HK-2 (cell line): ENCODE results near the gene CPNE9.

Experiments used
- DNase-seq: peaks from one replicate; pipeline ENCODE4 v3.0.0-alpha.2; 2018; ENCODE audit not compliant: unreplicated experiment

CPNE9 gene, protein sequence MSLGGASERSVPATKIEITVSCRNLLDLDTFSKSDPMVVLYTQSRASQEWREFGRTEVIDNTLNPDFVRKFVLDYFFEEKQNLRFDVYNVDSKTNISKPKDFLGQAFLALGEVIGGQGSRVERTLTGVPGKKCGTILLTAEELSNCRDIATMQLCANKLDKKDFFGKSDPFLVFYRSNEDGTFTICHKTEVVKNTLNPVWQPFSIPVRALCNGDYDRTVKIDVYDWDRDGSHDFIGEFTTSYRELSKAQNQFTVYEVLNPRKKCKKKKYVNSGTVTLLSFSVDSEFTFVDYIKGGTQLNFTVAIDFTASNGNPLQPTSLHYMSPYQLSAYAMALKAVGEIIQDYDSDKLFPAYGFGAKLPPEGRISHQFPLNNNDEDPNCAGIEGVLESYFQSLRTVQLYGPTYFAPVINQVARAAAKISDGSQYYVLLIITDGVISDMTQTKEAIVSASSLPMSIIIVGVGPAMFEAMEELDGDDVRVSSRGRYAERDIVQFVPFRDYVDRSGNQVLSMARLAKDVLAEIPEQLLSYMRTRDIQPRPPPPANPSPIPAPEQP

GRCh38 chr3:9703736-9704346, at the start of gene CPNE9:
Gene CPNE9, plus strand, starts transcription at chr3:9703833. Its CDS starts 164 bp downstream, at chr3:9703997.
- DNase-seq: no peak

DNA sequence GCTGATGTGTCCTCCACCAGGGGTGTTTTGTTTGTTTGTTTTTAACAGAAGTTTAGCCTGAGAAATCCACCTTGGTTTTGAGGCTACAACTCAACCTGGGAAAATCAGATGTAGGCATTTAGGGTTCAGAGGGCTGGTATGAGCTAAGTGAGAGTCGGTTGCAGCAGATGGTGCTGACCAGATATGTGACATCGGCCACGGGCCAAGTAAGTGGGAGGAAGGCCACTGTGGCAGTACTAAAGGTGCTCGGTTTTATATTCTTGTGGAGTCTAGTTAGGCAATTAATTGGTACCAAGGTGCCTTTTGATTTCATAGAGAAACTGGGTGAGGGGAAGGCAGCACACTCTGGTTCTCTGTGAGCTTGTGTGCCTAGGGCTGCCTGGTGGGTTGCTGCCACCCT, 43.8 kb upstream of the CPNE9 start:
- no peak for DNase-seq

DNA sequence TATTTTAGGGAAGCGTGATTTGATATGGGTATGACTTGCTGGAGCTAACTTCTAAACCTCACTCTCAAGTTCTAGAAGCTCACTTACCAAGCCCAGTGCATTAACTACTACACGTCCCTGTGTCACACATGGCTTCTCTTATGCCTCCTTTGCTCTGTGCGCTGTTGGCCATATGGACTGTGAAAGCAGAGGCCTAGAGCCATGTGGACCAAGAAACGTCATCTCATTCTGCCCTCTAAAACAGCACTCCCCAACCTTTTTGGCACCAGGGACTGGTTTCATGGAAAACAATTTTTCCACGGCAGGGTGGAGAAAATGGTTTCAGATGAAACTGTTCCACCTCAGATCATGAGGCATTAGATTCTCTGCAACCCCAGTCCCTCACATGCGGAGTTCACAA, 42.7 kb upstream of the CPNE9 start:
- DNase-seq: no peak

GRCh38 chr3:9664119-9664751, 39.4 kb upstream of the CPNE9 start:
- DNase-seq: no peak

- DNase-seq: no peak
These were observed 36.8 kb upstream of the CPNE9 start for GRCh38 chr3:9666704-9667445.

- no peak for DNase-seq
These were observed 34.4 kb upstream of the CPNE9 start for GRCh38 chr3:9669277-9669676.

GRCh38 chr3:9669720-9670432, 33.8 kb upstream of the CPNE9 start:
- DNase-seq: no peak

DNA sequence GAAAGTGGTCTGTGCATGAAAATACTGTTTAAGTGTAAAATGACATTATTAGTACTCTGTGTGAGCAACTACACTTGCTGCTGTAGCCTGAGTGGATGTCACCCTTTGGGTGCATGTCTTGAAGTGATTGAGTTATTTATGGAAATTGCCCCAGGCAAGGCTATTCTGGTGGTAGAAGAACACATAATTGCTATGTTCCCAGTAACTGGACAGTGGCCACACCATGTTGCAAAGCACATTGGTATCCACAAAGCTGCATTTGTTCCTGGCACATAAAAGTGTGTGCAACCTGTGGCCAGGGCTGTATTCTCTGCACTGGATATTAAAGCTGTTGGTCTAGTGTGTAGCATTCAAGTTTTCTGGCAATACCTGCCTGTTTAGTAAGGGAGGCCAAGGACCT, 30.6 kb upstream of the CPNE9 start:
- DNase-seq: no peak

GRCh38 chr3:9673752-9674151, 29.9 kb upstream of the CPNE9 start:
- DNase-seq: no peak

DNA sequence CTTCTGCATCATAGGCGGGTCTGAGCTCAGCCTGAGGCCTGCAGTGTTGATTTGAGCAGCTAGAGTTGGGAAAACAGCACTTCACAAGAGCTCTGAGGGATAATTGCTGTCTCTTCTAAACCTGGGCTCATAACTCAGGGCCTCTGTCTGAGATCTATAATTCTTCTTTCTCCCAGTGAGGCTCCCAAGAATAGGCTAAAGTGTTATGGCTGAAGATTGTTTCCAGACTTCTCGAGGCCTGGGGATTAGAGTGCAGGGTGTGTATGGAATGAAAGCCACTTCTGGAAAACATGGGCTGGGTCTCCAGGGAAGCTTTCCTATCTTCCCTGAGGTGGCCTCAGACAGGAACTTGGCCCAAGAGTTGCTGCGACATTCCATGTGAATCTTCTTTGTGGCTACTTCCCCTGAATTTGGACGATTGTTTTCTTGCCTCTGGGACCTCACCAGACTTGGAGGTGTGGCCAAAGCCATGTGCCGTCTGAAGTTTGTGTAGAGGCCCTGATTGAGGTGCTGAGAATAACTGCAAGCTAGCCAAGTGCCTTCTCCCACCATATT, 27.8 kb upstream of the CPNE9 start:
- no peak for DNase-seq

DNA sequence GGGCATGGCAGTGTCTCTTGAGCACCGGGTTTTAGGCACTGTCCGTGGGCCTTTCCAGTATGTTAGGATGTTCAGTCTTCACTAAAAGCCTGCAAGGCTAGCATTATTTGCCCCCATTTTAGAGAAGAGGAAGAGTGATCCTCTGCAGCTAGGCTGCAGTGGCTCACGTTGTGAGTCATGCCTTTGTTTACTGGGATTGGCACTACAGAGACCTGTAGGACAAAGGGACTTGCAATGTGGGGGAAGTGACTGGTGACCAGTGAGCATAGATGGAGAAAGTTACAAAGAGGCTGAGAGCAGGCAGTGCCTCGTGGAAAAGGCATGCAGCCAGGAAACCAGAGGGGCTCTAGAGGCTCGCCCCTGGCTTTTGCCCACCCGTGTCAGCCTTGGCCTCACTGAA, 26.8 kb upstream of the CPNE9 start:
- no peak for DNase-seq

GRCh38 chr3:9678493-9678892, 25.1 kb upstream of the CPNE9 start:
- DNase-seq: no peak

DNA sequence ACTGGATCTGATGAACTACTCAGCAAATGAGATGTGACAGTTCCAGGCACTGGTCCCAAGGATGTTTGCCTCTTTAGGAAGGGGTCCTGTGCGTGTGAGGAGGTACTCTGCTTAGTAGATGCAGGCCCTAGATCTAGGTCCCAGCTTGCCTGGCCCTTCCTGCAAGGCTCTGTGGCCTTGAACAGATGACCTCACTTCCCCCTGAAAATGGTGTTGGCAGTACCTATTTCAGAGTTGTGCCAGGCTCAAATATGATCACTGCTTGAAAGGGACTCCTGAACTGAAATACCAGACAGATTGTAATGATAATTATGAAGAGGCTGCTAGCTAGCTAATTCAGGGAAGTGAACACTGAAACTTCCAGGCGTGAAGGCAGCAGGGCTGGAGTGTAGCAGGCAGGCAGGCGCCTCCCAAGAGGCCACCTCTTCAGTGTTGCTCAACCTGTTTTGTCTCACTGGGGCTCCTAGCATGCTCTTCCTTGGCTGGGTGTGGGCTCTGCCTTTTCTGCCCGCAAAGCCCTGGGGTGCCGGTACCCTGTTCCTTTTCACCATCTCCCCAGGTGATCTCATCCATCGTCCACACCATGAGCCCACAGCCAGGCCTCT, 24.1 kb upstream of the CPNE9 start:
- no peak for DNase-seq

DNA sequence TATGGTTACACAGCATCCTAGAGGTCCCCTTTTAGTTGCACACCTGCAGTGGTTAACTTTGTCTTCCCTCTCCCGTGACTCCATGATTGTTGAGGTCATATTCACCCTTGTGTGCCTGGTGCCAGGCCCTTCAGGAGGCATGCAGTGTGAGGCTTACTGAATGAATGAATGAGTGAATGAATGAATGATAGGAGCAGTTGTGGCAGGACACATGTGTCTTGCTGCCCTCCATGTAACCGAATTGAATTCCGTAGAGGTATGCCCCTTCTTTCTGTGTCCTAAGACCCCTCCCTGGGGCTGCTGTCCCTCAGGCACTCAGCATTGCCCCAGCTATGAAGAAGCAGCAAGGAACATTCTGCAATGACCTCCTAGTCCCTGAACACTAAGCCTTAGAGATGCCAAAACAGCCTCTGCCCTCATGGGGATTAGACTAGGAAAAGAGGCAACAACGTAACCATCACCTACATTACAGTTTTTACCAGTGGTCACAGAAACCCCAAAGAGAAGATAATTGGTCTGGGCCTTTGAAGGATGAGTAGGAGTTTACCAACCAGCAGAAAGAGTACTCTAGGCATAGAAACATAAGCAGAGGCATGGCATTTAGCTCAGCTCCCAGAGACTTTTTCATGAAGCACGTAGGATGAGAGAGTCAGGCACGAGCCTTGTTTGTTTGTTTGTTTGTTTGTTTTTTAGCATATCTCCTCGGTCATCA, 22.5 kb upstream of the CPNE9 start:
- no peak for DNase-seq

- DNase-seq: no peak
These were observed 21.9 kb upstream of the CPNE9 start for GRCh38 chr3:9681723-9682081.

GRCh38 chr3:9682096-9682495, 21.5 kb upstream of the CPNE9 start:
- DNase-seq: no peak

DNA sequence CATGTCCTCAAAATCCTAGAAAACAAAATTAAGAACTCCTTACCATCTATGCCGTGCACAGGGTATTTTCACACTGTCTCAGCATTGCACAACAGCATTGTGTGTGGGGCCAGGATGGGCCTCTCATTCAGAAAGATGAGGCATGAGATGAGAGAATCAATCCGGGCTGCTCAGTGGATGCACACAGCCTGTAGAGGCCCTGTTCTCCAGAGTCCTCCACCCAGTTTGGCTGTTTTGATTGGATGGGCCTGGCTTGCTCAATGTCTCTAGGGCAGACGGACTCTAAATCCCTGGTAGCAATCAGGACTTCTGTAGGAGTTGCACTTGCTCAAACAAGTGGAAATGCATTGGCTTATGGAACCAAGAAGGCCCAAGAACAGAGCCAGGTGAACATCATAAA, 20.2 kb upstream of the CPNE9 start:
- DNase-seq: no peak

- no peak for DNase-seq
These were observed 18.2 kb upstream of the CPNE9 start for GRCh38 chr3:9685216-9686049.

DNA sequence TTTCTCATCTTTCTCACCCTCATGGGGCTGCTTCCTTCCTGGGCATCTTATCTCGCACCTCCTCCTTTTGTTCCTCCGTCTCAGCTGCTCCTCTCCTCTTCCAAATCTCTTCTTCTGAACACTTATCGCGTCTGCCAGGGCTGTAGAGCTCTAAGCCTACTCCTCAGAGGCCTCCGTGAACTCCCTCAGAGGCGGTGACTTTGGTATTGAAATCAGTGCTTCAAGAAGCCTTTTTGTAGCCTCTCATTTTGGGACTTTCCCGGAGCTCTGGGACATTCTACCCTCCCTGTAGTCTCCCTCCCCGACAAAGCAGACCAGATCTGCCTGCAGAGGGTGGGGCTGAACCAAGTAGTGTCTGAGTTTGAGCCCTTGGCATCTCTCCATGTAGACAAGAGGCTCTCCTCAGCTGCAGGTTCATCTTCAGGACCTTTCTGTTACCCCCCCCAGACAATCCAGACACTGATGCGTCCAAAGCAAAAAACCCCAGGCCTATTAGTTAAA, 17.5 kb upstream of the CPNE9 start:
- no peak for DNase-seq
